Measurements from ENCODE around the gene TMSB4X.
"Not testable (repeated sequence)": the region's sequence is repeated elsewhere in the genome, so short reads cannot be mapped to it uniquely, and the experiment has no call there.

The TMSB4X gene

DNA sequence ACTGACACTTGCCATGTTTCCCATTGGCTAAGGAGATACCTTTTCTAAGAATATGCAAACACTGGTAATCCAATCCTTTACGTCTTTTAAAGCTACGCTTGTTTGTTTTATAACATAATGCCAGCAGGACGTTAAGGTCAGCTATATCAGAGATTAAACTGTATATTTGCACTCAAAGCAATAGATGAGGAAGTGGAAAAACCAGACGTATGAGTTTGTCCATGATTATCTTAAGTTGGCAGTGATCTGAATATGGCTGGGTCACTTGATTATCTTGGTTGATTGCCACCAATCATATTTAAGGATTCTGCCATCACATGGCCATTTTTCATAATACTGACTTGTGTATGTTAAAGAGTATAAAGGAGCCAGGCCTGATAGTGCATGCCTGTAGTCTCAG lies 19.4 kb downstream of the TMSB4X start:
- DNase-seq (ENCODE audit: low read depth in 2 of 2, low spot score in 1 of 2), result no peak

DNA sequence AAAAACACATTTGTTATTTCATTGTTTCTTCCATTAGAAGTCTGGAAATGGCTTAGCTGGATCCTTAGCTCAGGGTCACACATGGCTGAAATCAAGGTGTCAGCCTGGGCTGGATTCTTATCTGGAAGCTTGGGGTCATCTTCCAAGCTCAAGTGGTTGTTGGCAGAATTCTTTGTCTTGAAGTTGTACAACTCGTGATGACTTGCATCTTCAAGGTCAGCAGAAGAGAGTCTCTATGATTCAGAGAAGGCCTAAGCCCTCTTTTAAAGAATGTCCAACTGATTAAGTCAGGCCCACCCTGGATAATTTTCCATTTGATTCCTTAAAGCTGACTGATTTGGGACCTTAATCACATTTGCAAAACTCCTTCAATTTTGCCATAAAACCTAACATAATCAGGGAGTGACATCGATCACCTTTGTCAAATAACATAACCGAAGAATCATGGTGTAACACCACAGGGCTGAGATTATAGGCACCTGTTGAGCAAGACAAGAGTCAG lies 22.1 kb downstream of the TMSB4X start:
- DNase-seq (ENCODE audit: low read depth in 2 of 2, low spot score in 1 of 2), result no peak

DNA sequence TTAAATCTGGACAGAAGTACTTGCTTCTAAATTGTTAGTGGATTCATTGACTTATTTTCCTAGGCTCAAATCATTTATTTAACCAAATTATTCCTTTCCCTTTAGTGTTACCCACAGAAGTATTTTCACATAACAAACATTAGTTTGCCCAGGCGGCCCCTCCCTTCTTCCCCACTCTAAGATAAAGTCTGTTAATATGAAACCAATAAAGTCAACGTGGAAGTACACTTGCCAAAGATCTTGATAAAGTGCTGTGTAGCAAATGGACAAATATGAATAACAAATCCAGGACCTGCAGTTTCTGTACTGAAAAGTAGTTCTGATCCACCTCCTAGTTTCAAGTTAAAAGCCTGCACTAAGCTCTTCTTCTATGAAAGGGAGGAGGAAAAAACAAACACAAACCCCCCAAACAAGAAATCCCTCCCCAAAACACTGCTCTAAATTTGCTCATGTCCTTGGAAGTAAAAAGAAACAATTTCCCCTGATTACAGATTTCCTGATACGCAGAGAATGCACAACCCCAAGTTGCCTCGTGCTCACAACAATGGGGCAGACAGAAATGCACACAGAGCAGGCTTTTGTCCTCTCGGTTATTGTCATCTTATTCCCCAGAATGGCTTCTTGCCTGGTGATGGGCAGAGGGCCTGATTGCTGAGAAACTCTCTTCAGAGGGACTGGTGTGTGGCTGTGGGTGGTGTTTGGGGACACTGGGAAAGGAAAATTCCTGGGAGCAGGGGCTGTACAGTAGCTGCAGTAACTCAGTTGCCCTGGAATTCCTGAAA lies 23.2 kb downstream of the TMSB4X start:
- DNase-seq (ENCODE audit: low read depth in 2 of 2, low spot score in 1 of 2), result no peak

DNA sequence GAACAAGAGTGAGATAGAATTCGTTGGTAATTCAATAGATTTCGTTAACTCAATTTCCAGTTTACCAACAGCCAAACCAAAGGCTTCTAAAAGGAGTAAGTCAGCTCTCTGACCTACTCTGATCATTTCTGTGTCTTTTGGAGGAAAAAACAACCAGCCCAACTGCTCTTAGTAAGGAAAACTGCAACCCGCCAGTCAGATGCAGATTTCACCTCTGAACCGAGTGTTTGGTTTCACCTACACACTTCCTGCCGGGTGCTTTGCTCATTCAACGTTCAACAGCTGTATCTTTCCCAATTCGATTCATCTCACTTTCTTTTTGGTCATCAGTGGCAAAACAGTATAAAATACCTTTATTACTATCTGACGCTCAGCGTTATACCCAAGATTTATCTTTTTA lies 24.5 kb downstream of the TMSB4X start:
- DNase-seq (ENCODE audit: low read depth in 2 of 2, low spot score in 1 of 2), result no peak

- DNase-seq (ENCODE audit: low read depth in 2 of 2, low spot score in 1 of 2), result no peak
Measured at GRCh38 chrX:13000301-13000811, 25.4 kb downstream of the TMSB4X start.

GRCh38 chrX:13001097-13001496 lies 26.2 kb downstream of the TMSB4X start:
- DNase-seq (ENCODE audit: low read depth in 2 of 2, low spot score in 1 of 2), result no peak

DNA sequence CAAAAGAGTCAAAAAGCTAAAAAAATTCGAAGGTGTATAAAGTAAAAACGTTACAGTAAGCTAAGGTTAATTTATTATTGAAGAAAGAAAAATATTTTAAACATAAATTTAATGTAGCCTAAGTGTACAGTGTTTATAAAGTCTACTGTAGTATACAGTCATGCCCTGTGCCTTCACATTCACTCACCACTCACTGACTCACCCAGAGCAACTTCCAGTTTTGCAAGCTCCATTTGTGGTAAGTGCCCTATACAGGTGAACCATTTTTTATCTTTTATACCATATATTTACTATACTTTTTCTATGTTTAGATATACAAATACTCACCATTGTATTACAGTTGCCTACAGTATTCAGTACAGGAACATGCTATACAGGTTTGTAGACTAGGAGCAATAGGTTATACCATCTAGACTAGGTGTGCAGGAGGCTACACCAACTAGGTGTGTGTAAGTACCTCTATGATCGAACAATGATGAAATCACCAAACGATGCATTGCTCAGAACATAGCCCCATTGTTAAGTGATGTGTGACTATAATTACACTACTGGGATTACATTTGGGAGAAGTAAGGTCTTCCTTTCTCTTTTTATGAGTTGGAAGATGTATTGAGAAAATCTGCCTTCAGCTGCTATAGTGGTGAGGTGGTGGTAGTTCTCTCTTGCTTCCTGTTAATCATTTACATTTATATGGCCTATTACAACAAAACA lies 27.2 kb downstream of the TMSB4X start:
- no peak for DNase-seq (ENCODE audit: low read depth in 2 of 2, low spot score in 1 of 2)

DNA sequence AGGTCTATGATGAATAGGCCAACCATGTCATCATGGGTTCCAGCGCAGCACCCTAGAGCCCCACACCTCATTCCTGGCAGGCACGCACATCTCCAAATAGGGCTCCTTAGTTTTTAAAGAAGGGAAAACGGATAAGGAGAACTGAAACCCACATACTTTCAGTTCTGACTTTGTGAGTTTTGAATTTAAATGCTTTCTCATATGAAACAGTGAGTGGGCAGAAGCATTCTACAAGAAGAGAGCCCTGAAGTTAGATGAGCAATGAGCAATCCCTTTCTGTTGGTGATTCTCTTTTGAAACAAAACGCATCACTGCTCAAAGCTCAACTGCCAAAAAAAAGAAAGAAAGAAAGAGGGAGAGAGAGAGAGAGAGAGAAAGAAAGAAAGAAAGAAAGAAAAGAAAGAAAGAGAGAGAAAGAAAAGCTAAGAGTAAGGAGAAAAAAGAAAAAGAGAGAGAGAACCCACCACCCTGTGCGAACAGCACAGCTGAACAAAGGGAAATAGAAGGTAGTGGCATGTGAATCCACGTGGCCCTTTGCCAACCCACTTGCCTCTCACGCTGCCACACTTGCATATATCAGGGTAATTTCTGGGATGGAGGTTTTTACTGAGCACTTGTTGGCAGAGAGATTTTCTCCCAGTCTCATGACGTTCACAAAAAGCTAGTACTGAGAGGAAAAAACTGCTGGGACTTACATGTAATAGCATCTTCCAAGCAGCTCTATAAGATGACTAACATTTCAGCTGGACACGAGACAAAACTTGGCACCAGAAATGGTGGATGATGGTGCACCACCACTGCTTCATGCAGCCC lies 31.0 kb downstream of the TMSB4X start:
- DNase-seq (ENCODE audit: low read depth in 2 of 2, low spot score in 1 of 2), result no peak

DNA sequence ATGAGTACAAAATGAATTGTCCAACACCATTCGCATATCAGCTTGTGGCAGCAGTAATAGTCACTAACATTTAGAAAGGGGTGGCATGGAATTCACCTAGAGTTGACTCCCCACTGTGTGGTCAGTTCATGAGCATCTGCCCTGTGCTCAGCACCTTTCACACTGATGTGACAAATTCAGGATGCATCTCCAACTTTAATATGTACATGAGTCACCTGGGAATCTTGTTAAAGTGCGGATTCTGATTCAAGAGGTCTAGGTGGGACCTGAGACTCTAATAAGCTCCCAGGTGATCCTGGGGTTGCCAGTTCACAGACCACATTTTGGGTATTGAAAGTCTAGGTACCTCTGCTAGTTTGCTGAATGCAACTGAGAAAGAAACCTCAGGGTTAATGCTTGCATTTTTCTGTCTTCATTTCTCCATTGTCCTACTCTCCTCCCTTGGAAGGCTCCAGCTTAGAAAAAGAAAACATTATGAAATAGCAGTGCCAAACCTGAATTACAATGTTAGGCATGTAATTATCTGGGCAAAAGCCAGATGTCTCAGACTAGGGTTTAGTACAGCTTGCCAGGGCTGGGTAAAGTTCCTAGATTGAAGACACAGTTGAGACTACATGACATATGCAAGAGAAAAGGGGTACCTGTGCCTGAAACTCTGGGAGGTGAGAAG lies 32.7 kb downstream of the TMSB4X start:
- DNase-seq (ENCODE audit: low read depth in 2 of 2, low spot score in 1 of 2), result no peak

DNA sequence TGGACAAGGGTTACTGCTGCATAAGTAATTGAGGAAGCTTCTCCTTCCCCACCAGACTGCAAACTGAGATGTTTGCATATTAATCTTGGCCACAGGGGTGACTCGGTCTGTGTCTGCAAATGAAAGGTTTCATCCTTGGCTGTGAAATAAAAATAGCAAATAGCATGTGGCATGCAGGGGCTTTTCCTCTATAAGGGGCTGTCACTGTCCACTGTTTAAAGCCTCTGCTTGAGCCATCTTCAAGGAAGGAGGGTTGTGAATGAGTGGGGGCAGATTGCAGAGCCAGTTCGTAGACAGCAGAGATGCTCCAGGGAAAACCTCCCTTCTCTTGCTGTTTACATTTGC lies 33.3 kb downstream of the TMSB4X start:
- no peak for DNase-seq (ENCODE audit: low read depth in 2 of 2, low spot score in 1 of 2)

DNA sequence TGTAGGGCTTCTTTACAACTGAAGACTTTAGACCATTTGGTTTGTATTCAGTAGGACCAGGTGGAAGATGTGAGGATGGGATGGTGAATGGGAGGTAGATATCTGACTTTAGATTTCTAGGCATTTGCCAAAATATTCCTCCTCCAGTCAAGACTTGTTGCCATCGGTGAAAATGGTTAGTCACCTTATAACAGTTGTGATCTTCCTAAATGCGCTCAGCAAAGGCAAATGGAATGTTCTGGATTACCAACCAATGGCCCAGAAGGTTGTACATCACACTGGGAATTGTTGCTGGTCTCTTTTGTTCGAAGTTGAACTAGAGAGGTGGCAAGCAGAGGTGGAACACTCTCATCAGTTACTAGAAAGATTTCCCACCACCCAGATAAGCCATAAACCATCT lies 33.9 kb downstream of the TMSB4X start:
- DNase-seq (ENCODE audit: low read depth in 2 of 2, low spot score in 1 of 2), result no peak

GRCh38 chrX:13009273-13009672 lies 34.4 kb downstream of the TMSB4X start:
- DNase-seq (ENCODE audit: low read depth in 2 of 2, low spot score in 1 of 2), result no peak

DNA sequence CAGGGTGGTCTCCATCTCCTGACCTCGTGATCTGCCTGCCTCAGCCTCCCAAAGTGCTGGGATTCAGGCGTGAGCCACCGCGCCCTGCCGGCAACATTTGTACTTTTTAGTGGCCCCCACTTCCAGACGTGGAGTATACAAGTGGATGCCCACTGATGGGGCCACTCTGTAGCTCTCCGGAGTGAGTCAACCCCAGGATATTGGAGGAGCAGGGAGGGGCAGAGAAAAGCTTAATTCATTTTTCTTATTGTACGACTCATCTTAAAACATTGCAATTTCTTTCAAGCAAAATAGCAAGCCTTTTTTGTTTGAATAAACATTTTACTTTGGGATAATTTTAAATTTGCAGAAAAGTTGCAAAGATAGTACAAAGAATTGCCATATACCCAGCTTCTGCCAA lies 34.9 kb downstream of the TMSB4X start:
- no peak for DNase-seq (ENCODE audit: low read depth in 2 of 2, low spot score in 1 of 2)

GRCh38 chrX:13010546-13010945 lies 35.6 kb downstream of the TMSB4X start:
- no peak for DNase-seq (ENCODE audit: low read depth in 2 of 2, low spot score in 1 of 2)

GRCh38 chrX:13013363-13014110 lies 38.6 kb downstream of the TMSB4X start:
- no peak for DNase-seq (ENCODE audit: low read depth in 2 of 2, low spot score in 1 of 2)

DNA sequence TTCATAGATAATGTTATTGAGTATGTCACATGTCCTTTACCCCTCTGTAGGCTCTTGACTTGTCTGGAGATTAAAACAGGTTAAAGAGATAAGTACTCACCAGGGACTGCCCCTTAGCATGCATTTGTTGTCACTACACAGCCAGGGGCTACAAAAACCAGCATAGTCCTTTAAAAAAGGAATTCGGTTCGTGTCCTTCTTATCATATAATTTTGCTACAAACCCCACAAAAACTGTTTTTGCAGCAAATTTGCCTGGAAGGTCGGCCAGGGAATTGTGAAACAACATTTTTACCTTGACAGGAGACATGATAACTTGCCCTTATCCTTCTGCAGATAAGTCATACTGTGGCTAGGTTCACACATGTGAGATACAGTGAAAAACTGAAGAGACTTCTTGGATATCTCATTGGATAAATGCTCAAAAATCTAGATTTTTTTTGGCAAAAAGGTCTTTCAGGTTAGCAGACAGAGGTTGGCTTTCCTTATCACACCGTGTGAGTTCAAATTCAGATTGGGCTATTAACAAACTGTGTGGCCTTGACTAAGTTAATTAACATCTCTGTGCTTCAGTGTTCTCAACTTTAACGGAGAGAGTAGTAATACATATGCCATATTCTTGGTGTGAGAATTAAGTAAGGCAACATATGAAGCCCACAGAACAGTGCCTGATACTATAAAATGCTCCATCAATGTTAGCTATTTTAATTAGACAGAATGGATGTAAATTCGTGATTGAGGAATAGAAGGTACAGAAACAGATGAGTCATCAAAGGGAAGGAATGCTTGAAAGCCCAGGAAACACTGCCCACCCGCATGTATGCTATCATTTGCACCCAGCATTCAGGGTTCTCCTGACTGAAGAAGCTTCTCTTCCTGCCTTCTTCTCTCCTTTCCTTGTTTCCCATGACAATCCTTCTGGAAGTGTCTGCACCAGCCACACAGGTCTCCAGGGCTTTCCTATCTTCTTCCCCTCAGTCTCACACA lies 39.5 kb downstream of the TMSB4X start:
- no peak for DNase-seq (ENCODE audit: low read depth in 2 of 2, low spot score in 1 of 2)

DNA sequence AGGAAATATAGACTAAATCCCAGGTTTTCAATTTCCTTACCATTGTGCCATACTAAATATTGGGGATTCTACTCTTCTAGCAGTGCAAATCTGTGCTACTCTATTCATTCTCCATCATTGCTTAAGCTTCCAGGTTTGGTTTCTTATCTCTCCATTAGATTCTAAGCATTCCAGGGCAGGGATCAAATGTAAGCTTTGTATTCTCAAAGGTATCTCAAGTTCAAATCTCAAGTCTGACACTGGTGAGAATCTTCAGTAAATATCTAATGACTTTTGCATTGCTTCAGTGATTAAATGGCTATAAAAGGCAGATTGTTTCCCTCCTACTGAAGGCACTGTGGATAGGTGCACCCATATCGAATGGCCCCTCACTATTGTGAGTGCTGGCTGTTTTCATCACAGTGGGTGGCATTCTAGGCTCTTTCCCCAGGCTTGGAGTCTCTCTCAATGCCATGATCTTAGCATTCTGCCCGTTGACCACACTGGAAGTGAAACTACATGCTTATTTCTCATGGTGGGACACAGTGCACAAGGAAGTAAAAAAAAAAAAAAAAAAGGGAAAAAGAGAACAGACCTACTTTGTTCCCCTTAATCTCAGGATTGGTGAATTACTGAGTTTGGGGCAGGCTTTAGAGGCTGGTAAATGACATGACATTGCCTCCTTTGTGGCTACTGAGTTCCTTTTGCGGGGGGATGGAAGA lies 40.8 kb downstream of the TMSB4X start:
- DNase-seq (ENCODE audit: low read depth in 2 of 2, low spot score in 1 of 2), result no peak

- DNase-seq (ENCODE audit: low read depth in 2 of 2, low spot score in 1 of 2), result not testable (repeated sequence)
Measured at GRCh38 chrX:13016731-13017130, 41.8 kb downstream of the TMSB4X start.

DNA sequence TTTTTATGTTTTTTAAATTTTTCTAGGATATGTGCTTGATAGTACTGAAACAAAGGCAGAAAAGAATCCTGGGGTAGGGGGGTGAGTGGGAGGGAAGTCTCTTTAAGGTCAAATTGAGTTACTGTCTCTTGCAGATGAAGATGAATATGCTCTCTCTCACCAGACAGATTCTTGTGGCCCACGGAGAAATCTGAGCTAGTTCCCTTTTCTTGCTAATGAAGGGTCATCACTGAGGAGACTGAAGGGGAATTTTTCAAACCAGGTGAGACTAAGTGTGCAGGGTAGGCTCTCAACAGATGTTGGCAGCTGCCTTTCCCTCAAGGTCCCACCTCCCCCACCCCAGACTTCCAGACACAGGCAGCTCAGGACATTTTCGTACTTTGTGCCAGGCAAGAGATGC lies 48.0 kb downstream of the TMSB4X start:
- DNase-seq (ENCODE audit: low read depth in 2 of 2, low spot score in 1 of 2), result no peak

Measured in stimulated activated CD8-positive, alpha-beta memory T cell treated with anti-CD3 and anti-CD28 coated beads, Interleukin-4, amount 100 ng/mL, for 4 hours (primary cell).